Activated T-cell treated with anti-CD3 and anti-CD28 coated beads, Interleukin-2, amount 50 U/mL, for 4 hours (primary cell): ENCODE data around the gene KCNS3. TPM values are rescaled to one million over a fixed set of nuclear protein-coding genes. Genes with fewer than 3 reads are reported as not detected.
"Not testable (repeated sequence)": the region's sequence is repeated elsewhere in the genome, so short reads cannot be mapped to it uniquely, and the experiment has no call there.

Source experiments
- ATAC-seq, 2 donors: fragments of 200-7000 bp; cut with Tn5 transposase; one replicate each; pipeline ENCODE4 v1.10.0; 2021
- DNase-seq: peaks from one replicate; pipeline ENCODE4 v3.0.0-alpha.2; 2020
- H3K27me3 Mint-ChIP-seq: one replicate; pipeline ENCODE4 v1.8.0; 2021; ENCODE audit warnings: low read depth, mixed read lengths
- H3K36me3 Mint-ChIP-seq: one replicate; pipeline ENCODE4 v1.8.0; 2022; ENCODE audit warnings: mixed read lengths; ENCODE audit not compliant: insufficient read depth
- H3K4me1 Mint-ChIP-seq: one replicate; pipeline ENCODE4 v1.8.0; 2021; ENCODE audit warnings: low read depth, mixed read lengths
- H3K4me3 Mint-ChIP-seq: one replicate; pipeline ENCODE4 v1.8.0; 2021; ENCODE audit warnings: mild to moderate bottlenecking, moderate library complexity, mixed read lengths
- H3K9me3 Mint-ChIP-seq: one replicate; pipeline ENCODE4 v1.8.0; 2021; ENCODE audit warnings: mixed read lengths
- total RNA-seq, 3 donors: library from RNA; stranded (reverse); gene quantifications; one replicate each; pipeline ENCODE4 v1.2.1, GENCODE V29; 2021

Gene KCNS3
- total RNA-seq, 3 donors from 2014 or later, result not detected

DNA sequence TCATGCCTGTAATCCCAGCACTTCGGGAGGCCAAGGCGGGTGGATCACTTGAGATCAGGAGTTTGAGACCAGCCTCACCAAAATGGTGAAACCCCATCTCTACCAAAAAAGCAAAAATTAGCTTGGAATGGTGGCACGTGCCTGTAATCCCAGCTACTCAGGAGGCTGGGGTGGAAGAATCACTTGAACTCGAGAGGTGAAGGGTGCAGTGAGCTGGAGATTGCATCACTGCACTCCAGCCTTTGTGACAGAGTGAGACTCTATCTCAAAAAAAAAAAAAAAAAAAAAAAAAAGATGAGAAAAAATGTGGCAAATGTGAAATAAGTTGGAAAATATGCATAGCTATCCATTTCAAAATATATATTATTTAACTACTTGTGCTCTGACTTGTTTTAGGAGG lies 65.0 kb downstream of the KCNS3 start:
- H3K36me3 Mint-ChIP-seq, result no peaks in the 10 kb centered on the region
- no peak for ATAC-seq
- peaks cover 2% of the 10 kb centered on the region for H3K27me3 Mint-ChIP-seq
- H3K4me1 Mint-ChIP-seq, result no peaks in the 10 kb centered on the region
- H3K9me3 Mint-ChIP-seq, result peaks cover 4% of the 10 kb centered on the region
- H3K4me3 Mint-ChIP-seq, result no peak overlapping the region
- DNase-seq, result no peak

DNA sequence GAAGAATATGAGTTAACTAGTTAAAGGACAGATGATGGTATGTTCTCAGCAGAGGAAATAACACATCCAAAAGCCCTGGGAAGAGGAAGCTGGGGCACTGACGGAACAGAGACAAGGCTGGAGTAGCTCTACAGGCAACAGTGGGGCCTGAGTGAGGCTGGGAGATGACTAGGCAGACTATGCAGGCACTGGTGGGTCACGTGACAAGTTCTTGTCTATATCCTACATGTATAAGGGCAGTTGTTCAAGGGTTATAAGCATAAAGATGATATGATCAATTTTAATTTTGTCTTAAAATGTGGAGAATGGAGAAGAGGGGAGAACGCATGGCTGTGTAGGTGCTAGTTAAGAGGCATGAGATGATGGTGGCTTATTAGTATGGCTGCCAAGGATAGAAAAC lies 68.6 kb downstream of the KCNS3 start:
- H3K4me3 Mint-ChIP-seq, result no peak overlapping the region
- peaks cover 4% of the 10 kb centered on the region for H3K9me3 Mint-ChIP-seq
- no peak for DNase-seq
- no peak for ATAC-seq
- peaks cover 2% of the 10 kb centered on the region for H3K27me3 Mint-ChIP-seq
- H3K36me3 Mint-ChIP-seq, result no peaks in the 10 kb centered on the region
- no peaks in the 10 kb centered on the region for H3K4me1 Mint-ChIP-seq

DNA sequence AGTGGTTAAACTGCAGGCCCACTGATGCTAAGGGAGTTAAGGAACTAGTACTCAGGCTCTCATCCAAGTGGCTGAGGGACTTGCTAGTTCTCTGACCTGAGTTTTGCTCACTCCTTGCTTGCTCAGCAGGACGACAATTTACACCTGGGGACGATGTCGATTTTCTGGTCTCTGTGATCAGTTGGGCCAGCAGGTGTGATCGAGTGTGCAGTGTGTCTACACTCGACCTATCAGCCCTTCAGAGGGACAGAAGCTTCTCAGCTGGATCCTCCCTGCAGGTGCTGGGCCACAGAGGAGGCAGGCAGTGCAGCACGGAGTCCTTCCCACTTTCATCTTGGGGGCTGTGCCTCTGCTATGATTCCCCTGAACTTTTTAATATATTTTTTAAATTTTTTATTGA lies 71.5 kb downstream of the KCNS3 start:
- Mint-ChIP-seq H3K4me1 (no peaks in the 10 kb centered on the region), H3K9me3 (peaks cover 4% of the 10 kb centered on the region), H3K4me3 (no peak overlapping the region), H3K27me3 (peaks cover 2% of the 10 kb centered on the region), H3K36me3 (no peaks in the 10 kb centered on the region)
- no peak for ATAC-seq
- no peak for DNase-seq

DNA sequence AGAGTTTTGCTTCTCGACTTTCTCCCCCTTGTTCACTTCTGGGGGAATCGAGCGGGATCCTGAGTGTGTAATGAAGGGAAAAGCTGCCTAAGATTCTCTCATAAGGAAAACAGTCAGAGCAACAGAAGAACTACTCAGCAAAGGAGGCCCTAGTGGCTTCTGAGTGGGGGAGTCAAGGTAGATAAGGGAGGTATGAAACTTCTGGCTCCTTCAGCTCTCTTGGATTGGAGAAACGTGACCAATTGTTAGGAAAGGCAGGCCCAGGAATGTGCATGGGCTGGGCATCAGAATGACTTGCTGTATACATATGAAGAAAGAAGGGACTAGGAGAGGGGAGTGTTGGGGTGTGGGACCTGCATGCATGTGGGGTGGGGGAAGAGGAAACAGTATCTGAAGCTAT lies 73.1 kb downstream of the KCNS3 start:
- Mint-ChIP-seq H3K4me3 (no peak overlapping the region), H3K27me3 (no peaks in the 10 kb centered on the region), H3K9me3 (no peaks in the 10 kb centered on the region), H3K36me3 (no peaks in the 10 kb centered on the region), H3K4me1 (no peaks in the 10 kb centered on the region)
- no peak for DNase-seq
- no peak for ATAC-seq

DNA sequence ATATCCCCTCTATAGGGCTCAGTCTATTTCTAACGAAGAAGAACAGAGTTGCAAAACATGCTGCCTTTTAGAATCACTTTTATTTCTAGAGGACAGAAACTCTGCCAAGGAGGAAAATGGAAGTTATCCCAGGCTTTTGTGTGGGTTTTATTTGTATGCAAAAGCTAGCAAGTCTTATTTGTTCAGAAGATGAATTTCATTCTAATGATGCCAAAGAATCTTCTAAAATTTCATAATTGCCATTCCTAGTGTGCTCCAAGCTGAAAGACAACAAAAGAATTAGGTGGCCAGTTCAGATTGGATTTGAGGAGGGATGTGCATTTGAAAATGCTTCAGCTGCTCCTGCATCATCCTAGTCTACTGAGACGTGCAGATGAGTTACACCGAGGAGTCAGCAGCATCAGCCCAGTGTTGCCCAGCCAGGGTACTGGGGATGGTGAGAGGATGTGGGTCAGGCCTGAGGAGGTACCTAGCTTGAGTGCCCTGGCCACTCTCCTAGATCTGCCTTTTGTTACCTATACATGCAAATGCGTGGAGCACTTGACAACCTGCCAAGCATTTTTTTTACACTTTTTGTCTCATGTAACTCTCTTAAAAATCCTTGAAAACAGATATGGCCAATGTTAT lies 80.1 kb downstream of the KCNS3 start:
- Mint-ChIP-seq H3K4me1 (no peaks in the 10 kb centered on the region), H3K4me3 (no peak overlapping the region), H3K9me3 (no peaks in the 10 kb centered on the region), H3K36me3 (no peaks in the 10 kb centered on the region), H3K27me3 (no peaks in the 10 kb centered on the region)
- DNase-seq, result no peak
- no peak for ATAC-seq

DNA sequence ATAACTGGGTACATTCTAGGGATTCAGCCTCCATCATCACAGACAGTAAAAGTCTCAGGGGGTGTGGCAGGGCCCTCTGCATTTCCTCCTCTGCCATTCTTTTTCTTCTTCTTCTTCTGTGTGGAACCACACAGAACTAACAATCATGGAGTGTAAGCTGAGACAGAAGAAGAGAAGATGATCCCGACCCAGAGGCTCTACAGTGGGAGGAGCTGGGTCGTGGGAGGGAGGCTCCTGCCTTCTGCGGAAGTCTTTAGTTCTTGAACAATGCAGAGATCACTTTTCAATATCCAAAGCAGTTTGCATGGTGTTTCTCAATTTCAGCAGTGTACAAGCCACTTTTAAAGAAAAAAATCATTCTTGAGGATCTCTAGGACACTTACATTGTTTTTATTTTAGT lies 80.9 kb downstream of the KCNS3 start:
- Mint-ChIP-seq H3K4me3 (no peak overlapping the region), H3K36me3 (no peaks in the 10 kb centered on the region), H3K4me1 (no peaks in the 10 kb centered on the region), H3K9me3 (no peaks in the 10 kb centered on the region), H3K27me3 (no peaks in the 10 kb centered on the region)
- no peak for DNase-seq
- ATAC-seq, result no peak

DNA sequence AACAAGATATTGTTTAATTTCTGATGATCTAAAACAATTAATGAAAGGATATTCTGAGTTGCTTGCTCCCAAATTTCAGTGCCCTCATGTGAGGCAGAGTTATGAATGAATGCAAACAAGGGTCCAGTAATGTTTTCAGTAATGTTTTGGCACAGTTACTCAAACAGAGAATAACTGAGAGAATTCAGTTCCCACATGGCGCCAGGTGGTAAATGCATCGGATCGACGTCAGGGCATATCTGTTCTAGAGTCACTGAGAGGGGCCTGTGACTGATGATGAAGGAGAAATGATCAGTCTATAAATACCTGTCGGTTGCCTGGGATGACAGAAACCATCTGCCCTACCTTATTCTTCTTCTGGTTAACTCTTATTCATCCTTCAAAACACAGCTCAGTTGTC lies 81.4 kb downstream of the KCNS3 start:
- Mint-ChIP-seq H3K4me1 (no peaks in the 10 kb centered on the region), H3K36me3 (no peaks in the 10 kb centered on the region), H3K27me3 (no peaks in the 10 kb centered on the region), H3K9me3 (no peaks in the 10 kb centered on the region), H3K4me3 (no peak overlapping the region)
- no peak for ATAC-seq
- no peak for DNase-seq

DNA sequence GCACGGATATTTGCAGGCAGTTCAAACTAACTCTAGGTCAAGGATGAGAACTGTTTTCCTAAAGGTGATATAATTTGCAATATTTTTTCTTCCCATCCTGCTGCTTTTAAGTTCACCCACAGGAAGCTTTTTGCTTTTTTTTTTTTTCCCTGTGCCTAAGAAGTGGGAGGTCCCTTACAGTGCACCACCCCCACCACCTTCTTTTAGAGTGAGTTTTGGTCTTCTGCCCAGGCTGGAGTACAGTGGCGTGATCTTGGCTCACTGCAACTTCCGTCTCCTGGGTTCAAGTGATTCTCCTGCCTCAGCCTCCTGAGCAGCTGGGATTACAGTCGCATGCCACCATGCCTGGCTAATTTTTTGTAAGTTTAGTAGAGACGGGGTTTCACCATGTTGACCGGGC lies 82.5 kb downstream of the KCNS3 start:
- Mint-ChIP-seq H3K4me1 (no peaks in the 10 kb centered on the region), H3K4me3 (no peak overlapping the region), H3K36me3 (no peaks in the 10 kb centered on the region), H3K9me3 (no peaks in the 10 kb centered on the region), H3K27me3 (no peaks in the 10 kb centered on the region)
- DNase-seq (no peak), ATAC-seq (no peak)

DNA sequence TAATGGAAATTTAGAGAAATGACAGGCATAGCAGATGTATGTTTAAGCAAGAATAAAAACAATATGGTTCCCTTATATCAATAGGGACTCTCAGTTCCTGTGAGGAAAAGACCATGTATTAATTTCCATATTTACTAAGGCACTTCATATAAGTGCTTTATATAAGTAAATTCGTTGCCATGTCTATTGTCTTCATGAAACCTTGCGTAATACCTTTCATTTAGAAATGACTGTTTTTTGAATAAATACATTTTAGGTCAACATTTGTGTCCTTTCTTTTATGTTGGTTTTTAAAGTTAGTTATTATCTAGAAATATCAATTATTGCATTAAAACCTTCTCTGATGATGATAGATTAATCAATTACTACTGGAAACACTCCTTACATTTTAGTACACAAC lies 83.3 kb downstream of the KCNS3 start:
- no peak for DNase-seq
- Mint-ChIP-seq H3K27me3 (no peaks in the 10 kb centered on the region), H3K36me3 (no peaks in the 10 kb centered on the region), H3K9me3 (no peaks in the 10 kb centered on the region), H3K4me3 (no peak overlapping the region), H3K4me1 (no peaks in the 10 kb centered on the region)
- ATAC-seq, result no peak

DNA sequence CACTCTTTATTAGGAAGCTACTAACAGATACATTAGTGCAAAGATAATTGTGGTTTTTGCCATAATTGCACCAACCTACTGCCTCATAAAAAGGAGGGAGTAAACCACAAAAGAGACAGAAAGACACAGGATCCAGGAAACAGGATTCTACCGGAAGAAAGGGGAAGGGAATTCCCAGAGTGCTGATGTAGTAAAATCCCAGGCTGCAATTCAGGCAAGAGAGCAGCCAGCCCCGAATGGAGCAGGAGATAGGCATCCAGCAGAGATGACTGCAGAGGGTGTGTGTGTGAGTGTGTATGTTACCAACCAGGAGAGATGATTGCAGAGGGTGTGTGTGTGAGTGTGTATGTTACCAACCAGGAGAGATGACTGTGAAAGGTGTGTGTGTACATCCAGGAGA lies 84.4 kb downstream of the KCNS3 start:
- H3K36me3 Mint-ChIP-seq, result no peaks in the 10 kb centered on the region
- H3K4me3 Mint-ChIP-seq, result no peak overlapping the region
- DNase-seq (no peak), ATAC-seq (no peak)
- no peaks in the 10 kb centered on the region for H3K9me3 Mint-ChIP-seq
- H3K27me3 Mint-ChIP-seq, result no peaks in the 10 kb centered on the region
- no peaks in the 10 kb centered on the region for H3K4me1 Mint-ChIP-seq

DNA sequence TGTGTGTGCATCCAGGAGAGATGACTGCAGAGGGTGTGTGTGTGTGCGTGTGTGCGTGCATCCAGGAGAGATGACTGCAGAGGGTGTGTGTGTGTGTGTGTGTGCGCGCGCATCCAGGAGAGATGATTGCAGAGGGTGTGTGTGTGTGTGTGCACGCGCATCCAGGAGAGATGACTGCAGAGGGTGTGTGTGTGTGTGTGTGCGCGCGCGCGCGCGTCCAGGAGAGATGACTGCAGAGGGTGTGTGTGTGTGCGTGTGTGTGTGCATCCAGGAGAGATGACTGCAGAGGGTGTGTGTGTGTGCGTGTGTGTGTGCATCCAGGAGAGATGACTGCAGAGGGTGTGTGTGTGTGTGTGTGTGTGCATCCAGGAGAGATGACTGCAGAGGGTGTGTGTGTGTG lies 85.1 kb downstream of the KCNS3 start:
- not testable (repeated sequence) for H3K4me1 Mint-ChIP-seq, H3K4me3 Mint-ChIP-seq, H3K9me3 Mint-ChIP-seq, H3K36me3 Mint-ChIP-seq, ATAC-seq, DNase-seq, H3K27me3 Mint-ChIP-seq

DNA sequence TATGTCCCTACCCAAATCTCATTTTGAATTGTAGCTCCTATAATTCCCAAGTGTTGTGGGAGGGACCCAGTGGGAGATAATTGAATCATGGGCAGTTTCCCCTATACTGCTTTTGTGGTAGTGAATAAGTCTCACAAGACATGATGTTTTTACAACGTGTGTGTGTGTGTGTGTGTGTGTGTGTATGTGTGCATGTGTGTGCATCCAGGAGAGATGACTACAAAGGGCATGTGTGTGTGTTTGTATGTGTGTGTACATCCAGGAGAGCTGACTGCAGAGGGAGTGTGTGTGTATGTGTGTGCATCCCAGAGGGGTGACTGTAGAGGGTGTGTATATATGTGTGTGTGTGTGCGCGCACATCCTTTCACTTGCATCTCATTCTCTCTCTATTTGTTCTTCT lies 86.7 kb downstream of the KCNS3 start:
- no peak for DNase-seq
- Mint-ChIP-seq H3K36me3 (no peaks in the 10 kb centered on the region), H3K4me3 (no peak overlapping the region), H3K27me3 (peaks cover 5% of the 10 kb centered on the region), H3K4me1 (no peaks in the 10 kb centered on the region), H3K9me3 (no peaks in the 10 kb centered on the region)
- ATAC-seq, result no peak

DNA sequence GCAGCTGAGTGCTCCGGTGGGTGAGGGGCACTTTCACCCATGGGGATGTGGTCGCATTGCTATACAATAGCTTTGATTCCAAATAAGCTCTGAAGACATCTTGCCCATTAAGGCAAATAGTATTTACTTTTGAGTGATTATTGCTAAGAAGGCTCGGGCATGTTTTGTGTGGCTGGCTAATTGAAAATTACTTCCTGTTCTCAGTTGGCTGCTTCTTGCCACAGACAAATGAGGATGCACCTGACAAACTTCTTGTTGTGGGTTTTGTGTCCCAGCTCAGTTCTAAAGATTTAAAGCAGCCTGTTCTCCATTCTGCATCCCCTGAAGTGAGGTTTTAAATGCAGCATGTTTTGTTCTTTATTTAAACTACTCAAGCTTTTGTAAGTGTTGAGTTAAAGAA lies 88.3 kb downstream of the KCNS3 start:
- ATAC-seq (no peak), DNase-seq (no peak)
- H3K9me3 Mint-ChIP-seq, result no peaks in the 10 kb centered on the region
- no peaks in the 10 kb centered on the region for H3K36me3 Mint-ChIP-seq
- no peak overlapping the region for H3K4me3 Mint-ChIP-seq
- no peaks in the 10 kb centered on the region for H3K4me1 Mint-ChIP-seq
- peaks cover 12% of the 10 kb centered on the region for H3K27me3 Mint-ChIP-seq

DNA sequence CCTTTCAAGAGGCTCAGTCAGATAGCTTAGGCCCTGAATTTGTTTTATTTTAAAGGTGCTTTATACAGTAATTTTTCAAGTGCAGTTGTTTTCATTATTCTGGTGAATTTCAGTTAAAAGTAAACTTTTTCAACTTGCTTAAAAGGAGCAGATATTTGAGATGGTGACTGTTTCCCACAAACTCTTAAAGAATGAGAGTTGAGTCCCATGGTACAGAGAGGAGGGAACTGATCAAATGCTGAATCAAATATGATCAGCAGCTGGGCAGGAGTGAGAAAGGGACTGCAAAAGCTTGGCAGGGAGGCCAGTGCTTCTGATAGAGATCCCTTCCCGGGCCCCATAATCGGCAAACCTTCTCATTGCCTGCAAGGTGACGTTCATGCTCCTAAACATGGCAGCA lies 91.2 kb downstream of the KCNS3 start:
- Mint-ChIP-seq H3K4me1 (no peaks in the 10 kb centered on the region), H3K36me3 (no peaks in the 10 kb centered on the region), H3K27me3 (peaks cover 12% of the 10 kb centered on the region), H3K4me3 (no peak overlapping the region), H3K9me3 (no peaks in the 10 kb centered on the region)
- no peak for DNase-seq
- ATAC-seq, result no peak

DNA sequence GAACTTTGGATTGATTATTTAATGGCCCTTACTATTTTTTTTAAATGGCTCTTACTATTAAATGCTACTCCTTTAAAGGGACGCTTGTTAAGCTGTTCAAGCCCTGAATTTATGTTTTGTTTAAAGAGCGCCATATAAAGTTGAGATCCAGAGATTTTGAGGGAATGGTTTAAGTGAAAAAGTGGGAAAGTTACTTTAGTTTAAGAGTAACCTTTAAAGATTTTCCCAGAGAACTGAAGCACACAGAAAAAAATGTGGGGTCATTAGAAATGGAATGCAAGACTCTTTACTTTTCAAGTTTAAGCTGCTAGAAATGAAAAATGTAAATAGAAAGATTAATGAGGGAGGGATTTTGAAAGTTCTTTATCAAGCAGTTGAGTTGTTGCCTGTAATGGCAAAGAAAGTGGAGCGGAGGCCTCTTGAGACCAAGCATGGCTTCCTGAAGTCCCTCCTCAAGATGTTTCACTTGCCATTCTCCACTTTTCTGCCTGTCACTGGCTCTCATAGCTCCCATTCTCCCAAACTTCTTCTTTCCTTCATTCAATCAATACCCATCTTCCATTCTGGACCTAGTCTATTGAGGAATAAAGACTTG lies 93.2 kb downstream of the KCNS3 start:
- H3K27me3 Mint-ChIP-seq, result peaks cover 12% of the 10 kb centered on the region
- no peaks in the 10 kb centered on the region for H3K36me3 Mint-ChIP-seq
- DNase-seq (no peak), ATAC-seq (no peak)
- H3K4me3 Mint-ChIP-seq, result no peak overlapping the region
- H3K4me1 Mint-ChIP-seq, result no peaks in the 10 kb centered on the region
- H3K9me3 Mint-ChIP-seq, result no peaks in the 10 kb centered on the region

DNA sequence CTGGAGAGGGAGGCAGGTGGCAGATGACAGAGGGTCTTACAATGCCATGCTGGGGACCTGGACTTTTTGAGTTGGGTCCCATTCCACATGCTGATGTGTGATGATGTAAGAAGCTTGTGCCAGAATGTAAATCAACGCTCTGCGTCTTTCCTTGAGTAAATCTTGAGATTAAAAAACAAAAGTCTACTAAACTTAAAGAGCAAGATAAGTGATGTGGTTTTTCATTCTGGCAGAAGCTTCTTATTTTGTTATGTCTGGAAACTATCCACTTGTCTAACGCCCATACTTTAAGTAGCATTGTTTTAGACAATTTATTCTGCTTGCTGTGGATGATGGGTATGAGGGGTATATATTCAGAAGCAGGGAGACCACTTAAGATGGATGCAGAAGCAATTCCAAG lies 94.5 kb downstream of the KCNS3 start:
- Mint-ChIP-seq H3K4me3 (no peak overlapping the region), H3K36me3 (no peaks in the 10 kb centered on the region), H3K4me1 (no peaks in the 10 kb centered on the region), H3K9me3 (no peaks in the 10 kb centered on the region), H3K27me3 (peaks cover 12% of the 10 kb centered on the region)
- DNase-seq, result no peak
- no peak for ATAC-seq
